Upper lobe of right lung (tissue), 1 donor: ENCODE measurements around the gene PRKCE. TPM values are rescaled to one million over a fixed set of nuclear protein-coding genes. Genes with fewer than 3 reads are reported as not detected.
A peak's percentile ranks its signal among the peaks of the same experiment; 100 is the strongest.

Source experiments
- ATAC-seq: fragments of 200-7000 bp; cut with Tn5 transposase; one replicate; pipeline ENCODE4 v1.9.1; 2020; ENCODE audit warnings: mild to moderate bottlenecking, moderate library complexity
- DNase-seq: peaks from one replicate; pipeline ENCODE4 v3.0.0-alpha.2; 2020
- H3K27ac ChIP-seq: fragments of 200-600 bp; one replicate; pipeline ENCODE4 v1.8.0; 2022
- H3K27me3 ChIP-seq: fragments of 200-600 bp; one replicate; pipeline ENCODE4 v1.8.0; 2022; ENCODE audit warnings: mild to moderate bottlenecking
- H3K36me3 ChIP-seq: fragments of 200-600 bp; one replicate; pipeline ENCODE4 v1.8.0; 2022
- H3K4me1 ChIP-seq: fragments of 200-600 bp; one replicate; pipeline ENCODE4 v1.8.0; 2022
- H3K4me3 ChIP-seq: fragments of 200-600 bp; one replicate; pipeline ENCODE4 v1.8.0; 2022; ENCODE audit warnings: mild to moderate bottlenecking
- H3K9me3 ChIP-seq: fragments of 200-600 bp; one replicate; pipeline ENCODE4 v1.8.0; 2022
- intact Hi-C: fragments of 100-400 bp; cut with DNase I; formaldehyde crosslinking; loops from one replicate; pipeline ENCODE4 v1.11.0; 2022
- total RNA-seq: library from RNA; stranded (reverse); fragmentation: NEBNext Ultra II Directional; extraction: Animal tissue kit (Norgen Biotek cat#: 25700); gene quantifications from one replicate; pipeline ENCODE4 v1.2.1, GENCODE V29; 2021
- TF ChIP-seq, protein P1 (sequence below): fragments of 200-600 bp; IDR thresholded peaks from one replicate; pipeline ENCODE4 v1.8.0; 2022; ENCODE audit warnings: antibody characterized with exemption
- donor health status: DM: no; HTN: yes; CAD: no; lungs with severe emphysema.

PRKCE gene
- total RNA-seq, 1 donor from 2014 or later: 65.6 TPM

DNA sequence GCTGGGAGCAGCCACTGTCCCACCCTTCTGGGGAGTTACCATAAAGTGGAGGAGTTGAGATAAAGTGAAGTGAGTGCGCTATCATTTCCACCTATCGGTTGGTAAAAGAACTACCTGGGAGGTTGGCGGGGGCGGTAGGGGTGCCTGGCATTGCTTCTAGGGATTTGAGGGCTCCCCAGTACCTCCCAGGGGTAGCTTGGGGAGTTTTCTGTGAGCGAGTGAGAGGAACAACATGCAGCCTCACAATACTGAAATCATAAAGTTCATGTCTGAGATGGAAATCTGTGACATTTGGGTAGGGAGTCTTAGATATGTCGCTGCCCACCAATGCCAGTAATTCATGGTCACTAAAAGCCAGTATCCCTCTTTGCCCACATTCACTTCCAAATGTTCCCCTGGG, 68.7 kb downstream of the PRKCE start:
- peaks cover 14% of the 10 kb centered on the region for H3K4me1 ChIP-seq
- H3K36me3 ChIP-seq: no peaks in the 10 kb centered on the region
- intact Hi-C loops: no loop called here
- H3K9me3 ChIP-seq: no peaks in the 10 kb centered on the region
- no peak overlapping the region for H3K4me3 ChIP-seq
- ATAC-seq: no peak
- H3K27me3 ChIP-seq: no peaks in the 10 kb centered on the region
- DNase-seq: no peak
- no peak overlapping the region for H3K27ac ChIP-seq
- TF ChIP-seq, protein P1, sequence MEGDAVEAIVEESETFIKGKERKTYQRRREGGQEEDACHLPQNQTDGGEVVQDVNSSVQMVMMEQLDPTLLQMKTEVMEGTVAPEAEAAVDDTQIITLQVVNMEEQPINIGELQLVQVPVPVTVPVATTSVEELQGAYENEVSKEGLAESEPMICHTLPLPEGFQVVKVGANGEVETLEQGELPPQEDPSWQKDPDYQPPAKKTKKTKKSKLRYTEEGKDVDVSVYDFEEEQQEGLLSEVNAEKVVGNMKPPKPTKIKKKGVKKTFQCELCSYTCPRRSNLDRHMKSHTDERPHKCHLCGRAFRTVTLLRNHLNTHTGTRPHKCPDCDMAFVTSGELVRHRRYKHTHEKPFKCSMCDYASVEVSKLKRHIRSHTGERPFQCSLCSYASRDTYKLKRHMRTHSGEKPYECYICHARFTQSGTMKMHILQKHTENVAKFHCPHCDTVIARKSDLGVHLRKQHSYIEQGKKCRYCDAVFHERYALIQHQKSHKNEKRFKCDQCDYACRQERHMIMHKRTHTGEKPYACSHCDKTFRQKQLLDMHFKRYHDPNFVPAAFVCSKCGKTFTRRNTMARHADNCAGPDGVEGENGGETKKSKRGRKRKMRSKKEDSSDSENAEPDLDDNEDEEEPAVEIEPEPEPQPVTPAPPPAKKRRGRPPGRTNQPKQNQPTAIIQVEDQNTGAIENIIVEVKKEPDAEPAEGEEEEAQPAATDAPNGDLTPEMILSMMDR: no peak

DNA sequence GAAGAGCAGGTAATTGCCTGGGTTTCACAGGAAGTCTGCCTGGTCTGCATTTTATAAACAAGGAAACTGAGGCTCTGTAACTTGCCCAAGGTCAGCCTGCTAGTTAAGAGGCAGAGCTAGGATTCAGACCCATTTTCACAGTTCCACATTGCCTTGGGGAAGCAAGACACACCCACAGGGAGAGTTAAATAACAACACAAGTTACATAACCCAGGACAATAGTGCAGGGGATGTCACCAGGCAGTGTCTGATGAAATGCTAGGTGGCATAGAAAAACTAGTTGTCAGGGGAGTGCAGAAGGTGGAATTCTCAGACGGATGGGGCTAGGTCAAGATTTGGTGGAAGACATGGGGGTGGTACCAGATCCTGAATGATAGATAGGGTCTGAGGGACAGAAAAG, 69.7 kb downstream of the PRKCE start:
- H3K9me3 ChIP-seq: no peaks in the 10 kb centered on the region
- H3K27ac ChIP-seq: no peak overlapping the region
- intact Hi-C loops: no loop called here
- H3K4me3 ChIP-seq: no peak overlapping the region
- DNase-seq (no peak), ATAC-seq (peak; percentile 77)
- TF ChIP-seq, protein P1: no peak
- H3K36me3 ChIP-seq: no peaks in the 10 kb centered on the region
- peaks cover 14% of the 10 kb centered on the region for H3K4me1 ChIP-seq
- H3K27me3 ChIP-seq: no peaks in the 10 kb centered on the region

DNA sequence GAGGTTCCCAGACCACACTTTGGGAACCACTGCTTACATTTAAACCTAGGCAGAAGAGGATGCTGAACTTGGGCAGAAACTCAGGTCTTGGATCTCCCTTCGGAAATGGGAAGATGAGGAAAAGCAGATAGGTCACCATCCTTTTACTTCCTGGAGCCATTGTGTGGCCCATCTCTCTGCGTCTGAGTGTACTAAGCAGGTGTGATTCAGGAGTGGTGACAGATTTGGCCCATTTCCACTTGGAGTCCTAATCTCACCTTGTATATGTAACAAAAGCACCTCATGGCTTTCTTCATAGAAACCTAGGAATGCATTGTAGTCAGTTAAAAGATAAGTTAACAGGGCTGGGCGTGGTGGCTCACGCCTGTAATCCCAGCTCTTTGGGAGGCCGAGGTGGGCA, 71.0 kb downstream of the PRKCE start:
- Histone ChIP-seq H3K27me3 (no peaks in the 10 kb centered on the region), H3K27ac (no peak overlapping the region), H3K36me3 (no peaks in the 10 kb centered on the region), H3K4me1 (peaks cover 14% of the 10 kb centered on the region), H3K9me3 (no peaks in the 10 kb centered on the region), H3K4me3 (no peak overlapping the region)
- TF ChIP-seq, protein P1: no peak
- ATAC-seq: no peak
- no peak for DNase-seq
- intact Hi-C loops: no loop called here

DNA sequence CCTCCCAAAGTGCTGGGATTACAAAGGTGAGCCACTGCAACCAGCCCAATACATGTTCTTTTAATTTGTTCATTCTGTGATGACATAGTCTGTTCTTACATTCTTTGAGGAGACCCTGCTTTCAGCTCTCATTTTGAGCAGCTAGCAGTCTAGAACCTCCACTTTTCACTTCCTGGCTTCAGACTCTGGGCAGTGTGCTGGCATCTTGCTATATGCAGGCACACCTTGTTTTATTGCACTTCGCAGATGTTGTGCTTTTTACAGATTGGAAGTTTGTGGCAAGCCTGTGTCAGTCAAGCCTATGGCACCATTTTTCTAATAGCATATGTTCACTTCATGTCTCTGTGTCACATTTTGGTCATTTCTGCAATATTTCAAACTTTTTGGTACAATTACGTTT, 72.4 kb downstream of the PRKCE start:
- no peak for ATAC-seq

DNA sequence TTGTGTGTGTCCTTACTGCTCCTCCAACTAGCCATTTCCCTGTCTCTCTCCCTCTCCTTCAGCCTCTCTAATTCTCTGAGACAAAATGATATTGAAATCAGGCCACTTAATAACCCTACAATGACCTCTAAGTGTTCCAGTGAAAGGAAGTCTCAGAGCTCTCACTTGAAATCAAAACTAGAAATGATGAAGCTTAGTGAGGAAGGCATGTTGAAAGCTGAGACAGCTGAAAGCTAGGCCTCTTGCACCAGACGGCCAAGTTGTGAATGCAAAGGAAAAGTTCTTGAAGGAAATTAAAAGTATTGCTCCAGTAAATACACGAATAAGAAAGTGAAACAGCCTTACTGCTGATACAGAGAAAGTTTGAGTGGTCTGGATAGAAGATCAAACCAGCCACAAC, 72.9 kb downstream of the PRKCE start:
- no peaks in the 10 kb centered on the region for H3K9me3 ChIP-seq
- peaks cover 14% of the 10 kb centered on the region for H3K4me1 ChIP-seq
- peak overlapping the region; percentile 49 for H3K27ac ChIP-seq
- DNase-seq (no peak), ATAC-seq (peak; percentile 40)
- no peak overlapping the region for H3K4me3 ChIP-seq
- H3K36me3 ChIP-seq: no peaks in the 10 kb centered on the region
- intact Hi-C loops: no loop called here
- TF ChIP-seq, protein P1: no peak
- no peaks in the 10 kb centered on the region for H3K27me3 ChIP-seq

More for the DNA sequence above, 72.4 kb downstream of the PRKCE start:
- no peaks in the 10 kb centered on the region for H3K36me3 ChIP-seq
- peaks cover 14% of the 10 kb centered on the region for H3K4me1 ChIP-seq
- no peaks in the 10 kb centered on the region for H3K27me3 ChIP-seq
- DNase-seq: no peak
- intact Hi-C loops: no loop called here
- no peak overlapping the region for H3K4me3 ChIP-seq
- H3K27ac ChIP-seq: no peak overlapping the region
- no peaks in the 10 kb centered on the region for H3K9me3 ChIP-seq
- TF ChIP-seq, protein P1: no peak

DNA sequence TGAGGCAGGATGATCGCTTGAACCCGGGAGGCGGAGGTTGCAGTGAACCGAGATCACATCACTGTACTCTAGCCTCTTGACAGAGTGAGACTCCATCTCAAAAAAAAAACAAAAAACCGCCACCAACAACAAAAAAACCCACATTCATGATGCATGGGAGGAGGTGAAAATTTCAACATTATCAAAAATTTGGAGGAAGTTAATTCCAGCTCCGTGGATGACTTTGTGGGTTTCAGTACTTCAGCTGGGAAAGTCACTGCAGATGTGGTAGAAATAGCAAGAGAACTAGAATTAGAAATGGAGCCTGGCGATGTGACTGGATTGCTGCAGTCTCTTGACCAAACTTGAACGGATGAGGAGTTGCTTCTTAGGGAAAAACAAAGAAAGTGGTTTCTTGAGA, 74.3 kb downstream of the PRKCE start:
- H3K4me1 ChIP-seq: peaks cover 14% of the 10 kb centered on the region
- TF ChIP-seq, protein P1: no peak
- no peaks in the 10 kb centered on the region for H3K36me3 ChIP-seq
- H3K27ac ChIP-seq: no peak overlapping the region
- no peaks in the 10 kb centered on the region for H3K9me3 ChIP-seq
- intact Hi-C loops: no loop called here
- no peak for ATAC-seq
- no peaks in the 10 kb centered on the region for H3K27me3 ChIP-seq
- no peak overlapping the region for H3K4me3 ChIP-seq
- DNase-seq: no peak
